HEK293 (cell line): Measurements from ENCODE around the gene GNB1L.

ENCODE experiments used
- CTCF ChIA-PET: fragments of 350-600 bp; formaldehyde crosslinking; extraction: SDS; loops from one replicate; lab custom pipeline; 2021; ENCODE audit warnings: antibody characterized with exemption; lab: Yijun Ruan, JAX
- POLR2A ChIA-PET: fragments of 300-600 bp; formaldehyde crosslinking; extraction: SDS; loops from one replicate; lab custom pipeline; 2020; ENCODE audit warnings: antibody characterized with exemption, inconsistent platforms; lab: Yijun Ruan, JAX
- H3K27ac ChIP-seq: fragments of 200-500 bp; sonication (Bioruptor generic); 2 replicates; pipeline ENCODE4 v1.5.1; 2014; ENCODE audit warnings: low read depth, low read length, control low read depth, inconsistent platforms; ENCODE audit errors: extremely low read depth
- H3K36me3 ChIP-seq, 2 experiments: fragments of 200-500 bp in 1 of 2; sonication (Bioruptor generic) in 1 of 2; 1 replicate in 1 of 2; 2 replicates in 1 of 2; pipeline ENCODE4 v1.5.1; 2014 to 2017; ENCODE audit warnings: inconsistent platforms in 2 of 2, low read length in 2 of 2; ENCODE audit not compliant: control insufficient read depth in 2 of 2, insufficient read depth in 1 of 2
- H3K4me1 ChIP-seq: fragments of 200-500 bp; sonication (Bioruptor generic); 2 replicates; pipeline ENCODE4 v1.5.1; 2014; ENCODE audit warnings: mild to moderate bottlenecking, low read length, inconsistent platforms; ENCODE audit not compliant: control insufficient read depth, insufficient read depth
- H3K4me3 ChIP-seq: 2 replicates; pipeline ENCODE4 v1.5.1; 2011; ENCODE audit warnings: low read depth, mild to moderate bottlenecking, control low read depth, low read length, moderate library complexity
- H3K9me3 ChIP-seq: fragments of 200-500 bp; sonication (Bioruptor generic); 2 replicates; pipeline ENCODE4 v1.5.1; 2014; ENCODE audit warnings: low read depth, low read length, inconsistent platforms; ENCODE audit not compliant: control insufficient read depth, insufficient read depth
- HOXC10 ChIP-seq: sonication (generic); formaldehyde crosslinking; IDR thresholded peaks from 2 replicates; pipeline ENCODE4 v1.8.1; 2023; ENCODE audit warnings: mild to moderate bottlenecking, missing genetic modification reagents
- IKZF3 ChIP-seq: fragments of 450-650 bp; IDR thresholded peaks from 2 replicates; pipeline ENCODE4 v1.5.0; 2018; ENCODE audit warnings: missing biosample characterization, mild to moderate bottlenecking, missing genetic modification characterization, moderate library complexity
- KLF8 ChIP-seq: fragments of 450-650 bp; formaldehyde crosslinking; IDR thresholded peaks from 2 replicates; pipeline ENCODE4 v1.5.1; 2016; ENCODE audit warnings: missing biosample characterization, missing genetic modification characterization
- SCRT1 ChIP-seq: fragments of 450-650 bp; formaldehyde crosslinking; IDR thresholded peaks from 2 replicates; pipeline ENCODE4 v1.5.1; 2016; ENCODE audit warnings: missing biosample characterization, missing genetic modification characterization, borderline replicate concordance
- SP7 ChIP-seq: fragments of 450-650 bp; formaldehyde crosslinking; IDR thresholded peaks from 2 replicates; pipeline ENCODE4 v1.5.1; 2016; ENCODE audit warnings: missing biosample characterization, missing genetic modification characterization
- ZNF10 ChIP-seq: fragments of 450-650 bp; formaldehyde crosslinking; IDR thresholded peaks from 2 replicates; pipeline ENCODE4 v1.5.1; 2017; ENCODE audit warnings: missing biosample characterization, missing genetic modification characterization
- ZNF2 ChIP-seq: fragments of 450-650 bp; formaldehyde crosslinking; IDR thresholded peaks from 2 replicates; pipeline ENCODE4 v1.5.1; 2016; ENCODE audit warnings: missing biosample characterization, missing genetic modification characterization
- ZNF248 ChIP-seq: fragments of 450-650 bp; formaldehyde crosslinking; IDR thresholded peaks from 2 replicates; pipeline ENCODE4 v1.5.1; 2017; ENCODE audit warnings: missing biosample characterization, missing genetic modification characterization
- ZNF514 ChIP-seq: fragments of 450-650 bp; formaldehyde crosslinking; IDR thresholded peaks from 2 replicates; pipeline ENCODE4 v1.5.1; 2016; ENCODE audit warnings: missing biosample characterization, missing genetic modification characterization
- ZNF585B ChIP-seq: fragments of 450-650 bp; formaldehyde crosslinking; IDR thresholded peaks from 2 replicates; pipeline ENCODE4 v1.5.1; 2016; ENCODE audit warnings: missing biosample characterization, missing genetic modification characterization
- ZNF791 ChIP-seq: fragments of 450-650 bp; formaldehyde crosslinking; IDR thresholded peaks from 2 replicates; pipeline ENCODE4 v1.5.1; 2016; ENCODE audit warnings: missing biosample characterization, missing genetic modification characterization
- ZNF792 ChIP-seq: fragments of 450-650 bp; formaldehyde crosslinking; IDR thresholded peaks from 2 replicates; pipeline ENCODE4 v1.5.1; 2016; ENCODE audit warnings: missing biosample characterization, missing genetic modification characterization
- ZSCAN16 ChIP-seq: fragments of 450-650 bp; formaldehyde crosslinking; IDR thresholded peaks from 2 replicates; pipeline ENCODE4 v1.5.1; 2016; ENCODE audit warnings: missing biosample characterization, missing genetic modification characterization
- TF ChIP-seq, protein P1 (sequence below): IDR thresholded peaks from 2 replicates; pipeline ENCODE4 v1.6.1; 2011; ENCODE audit warnings: mild to moderate bottlenecking, low read depth, low read length, borderline replicate concordance
- TF ChIP-seq, protein P2 (sequence below): fragments of 450-650 bp; formaldehyde crosslinking; IDR thresholded peaks from 2 replicates; pipeline ENCODE4 v1.5.1; 2016; ENCODE audit warnings: missing biosample characterization, missing genetic modification characterization, borderline replicate concordance
- TF ChIP-seq, protein P3 (sequence below): fragments of 450-650 bp; formaldehyde crosslinking; IDR thresholded peaks from 2 replicates; pipeline ENCODE4 v1.5.1; 2016; ENCODE audit warnings: missing biosample characterization, missing genetic modification characterization
- TF ChIP-seq, protein P4 (sequence below): fragments of 450-650 bp; IDR thresholded peaks from 2 replicates; pipeline ENCODE4 v1.5.1; 2018; ENCODE audit warnings: missing biosample characterization, missing genetic modification characterization
- TF ChIP-seq, protein P5 (sequence below): fragments of 450-650 bp; formaldehyde crosslinking; IDR thresholded peaks from 2 replicates; pipeline ENCODE4 v1.5.1; 2017; ENCODE audit warnings: missing biosample characterization, missing genetic modification characterization

The GNB1L gene

DNA sequence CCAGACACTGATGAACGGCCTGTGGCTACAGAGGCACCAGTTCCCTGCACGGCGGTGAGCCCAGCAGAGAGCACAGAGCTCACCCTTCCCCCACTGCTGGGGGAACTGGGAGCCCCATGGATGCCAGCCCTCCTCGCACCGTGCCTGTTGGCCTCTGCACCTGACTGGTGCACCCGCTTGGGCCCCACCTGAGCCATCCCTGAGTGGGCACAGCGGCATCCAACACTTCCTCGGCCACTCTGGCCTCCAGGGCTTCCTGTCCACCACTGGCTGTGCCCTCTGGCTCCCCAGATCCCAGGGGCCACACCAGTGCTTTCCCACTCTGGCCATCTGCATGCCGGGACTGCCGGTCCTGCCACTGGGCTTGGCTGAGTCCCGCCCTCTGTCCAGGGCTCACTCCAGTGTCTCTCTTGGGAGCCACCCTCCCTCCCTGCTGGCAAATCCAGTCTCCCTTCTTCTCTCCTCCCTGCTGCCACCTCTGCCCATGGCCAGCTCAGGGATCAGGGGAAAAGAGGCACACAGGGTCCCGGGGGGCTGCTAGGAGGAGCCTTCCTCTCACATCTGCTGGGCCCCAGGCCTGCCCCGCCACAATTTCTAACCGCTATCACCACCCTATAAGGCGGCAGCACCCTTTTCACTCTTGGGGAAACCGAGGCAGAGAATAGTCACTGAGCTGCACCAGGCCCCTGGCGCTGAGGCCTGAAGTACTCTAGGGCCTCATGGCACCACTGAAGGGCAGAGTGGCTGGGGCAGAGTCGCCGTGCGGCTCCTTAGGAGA, 33.0 kb downstream of the GNB1L start:
- Histone ChIP-seq H3K4me1 (no peaks in the 10 kb centered on the region), H3K4me3 (no peak overlapping the region), H3K9me3 (no peaks in the 10 kb centered on the region), H3K36me3 (peaks cover 0 to 9% of the 10 kb centered on the region in 2 experiments; a peak in 1 of 3 replicates), H3K27ac (no peak overlapping the region)
- ChIA-PET CTCF (interaction anchor here (0.8 to 1.7 kb wide), 3 partner anchors 13 to 76 kb away, joined by 4 to 5 read pairs (median 4); no protein-coding TSS in a partner anchor), POLR2A (no interaction called here)
- TF ChIP-seq ZNF791 (tag by site-specific recombination) (no peak), SCRT1 (tag by site-specific recombination) (no peak), ZSCAN16 (tag by site-specific recombination) (no peak), IKZF3 (tag by site-specific recombination) (no peak), ZNF2 (tag by site-specific recombination) (no peak), ZNF10 (tag by site-specific recombination) (no peak), ZNF514 (tag by site-specific recombination) (no peak), ZNF792 (tag by site-specific recombination) (no peak), SP7 (no peak), ZNF585B (tag by site-specific recombination) (no peak)
- TF ChIP-seq, protein P1, sequence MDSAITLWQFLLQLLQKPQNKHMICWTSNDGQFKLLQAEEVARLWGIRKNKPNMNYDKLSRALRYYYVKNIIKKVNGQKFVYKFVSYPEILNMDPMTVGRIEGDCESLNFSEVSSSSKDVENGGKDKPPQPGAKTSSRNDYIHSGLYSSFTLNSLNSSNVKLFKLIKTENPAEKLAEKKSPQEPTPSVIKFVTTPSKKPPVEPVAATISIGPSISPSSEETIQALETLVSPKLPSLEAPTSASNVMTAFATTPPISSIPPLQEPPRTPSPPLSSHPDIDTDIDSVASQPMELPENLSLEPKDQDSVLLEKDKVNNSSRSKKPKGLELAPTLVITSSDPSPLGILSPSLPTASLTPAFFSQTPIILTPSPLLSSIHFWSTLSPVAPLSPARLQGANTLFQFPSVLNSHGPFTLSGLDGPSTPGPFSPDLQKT = no peak
- TF ChIP-seq, protein P2, sequence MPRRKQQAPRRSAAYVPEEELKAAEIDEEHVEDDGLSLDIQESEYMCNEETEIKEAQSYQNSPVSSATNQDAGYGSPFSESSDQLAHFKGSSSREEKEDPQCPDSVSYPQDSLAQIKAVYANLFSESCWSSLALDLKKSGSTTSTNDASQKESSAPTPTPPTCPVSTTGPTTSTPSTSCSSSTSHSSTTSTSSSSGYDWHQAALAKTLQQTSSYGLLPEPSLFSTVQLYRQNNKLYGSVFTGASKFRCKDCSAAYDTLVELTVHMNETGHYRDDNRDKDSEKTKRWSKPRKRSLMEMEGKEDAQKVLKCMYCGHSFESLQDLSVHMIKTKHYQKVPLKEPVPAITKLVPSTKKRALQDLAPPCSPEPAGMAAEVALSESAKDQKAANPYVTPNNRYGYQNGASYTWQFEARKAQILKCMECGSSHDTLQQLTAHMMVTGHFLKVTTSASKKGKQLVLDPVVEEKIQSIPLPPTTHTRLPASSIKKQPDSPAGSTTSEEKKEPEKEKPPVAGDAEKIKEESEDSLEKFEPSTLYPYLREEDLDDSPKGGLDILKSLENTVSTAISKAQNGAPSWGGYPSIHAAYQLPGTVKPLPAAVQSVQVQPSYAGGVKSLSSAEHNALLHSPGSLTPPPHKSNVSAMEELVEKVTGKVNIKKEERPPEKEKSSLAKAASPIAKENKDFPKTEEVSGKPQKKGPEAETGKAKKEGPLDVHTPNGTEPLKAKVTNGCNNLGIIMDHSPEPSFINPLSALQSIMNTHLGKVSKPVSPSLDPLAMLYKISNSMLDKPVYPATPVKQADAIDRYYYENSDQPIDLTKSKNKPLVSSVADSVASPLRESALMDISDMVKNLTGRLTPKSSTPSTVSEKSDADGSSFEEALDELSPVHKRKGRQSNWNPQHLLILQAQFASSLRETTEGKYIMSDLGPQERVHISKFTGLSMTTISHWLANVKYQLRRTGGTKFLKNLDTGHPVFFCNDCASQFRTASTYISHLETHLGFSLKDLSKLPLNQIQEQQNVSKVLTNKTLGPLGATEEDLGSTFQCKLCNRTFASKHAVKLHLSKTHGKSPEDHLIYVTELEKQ (tag by site-specific recombination) = no peak
- TF ChIP-seq, protein P3, sequence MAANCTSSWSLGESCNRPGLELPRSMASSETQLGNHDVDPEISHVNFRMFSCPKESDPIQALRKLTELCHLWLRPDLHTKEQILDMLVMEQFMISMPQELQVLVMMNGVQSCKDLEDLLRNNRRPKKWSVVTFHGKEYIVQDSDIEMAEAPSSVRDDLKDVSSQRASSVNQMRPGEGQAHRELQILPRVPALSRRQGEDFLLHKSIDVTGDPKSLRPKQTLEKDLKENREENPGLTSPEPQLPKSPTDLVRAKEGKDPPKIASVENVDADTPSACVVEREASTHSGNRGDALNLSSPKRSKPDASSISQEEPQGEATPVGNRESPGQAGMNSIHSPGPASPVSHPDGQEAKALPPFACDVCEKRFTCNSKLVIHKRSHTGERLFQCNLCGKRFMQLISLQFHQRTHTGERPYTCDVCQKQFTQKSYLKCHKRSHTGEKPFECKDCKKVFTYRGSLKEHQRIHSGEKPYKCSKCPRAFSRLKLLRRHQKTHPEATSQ (tag by site-specific recombination) = no peak
- TF ChIP-seq, protein P4, sequence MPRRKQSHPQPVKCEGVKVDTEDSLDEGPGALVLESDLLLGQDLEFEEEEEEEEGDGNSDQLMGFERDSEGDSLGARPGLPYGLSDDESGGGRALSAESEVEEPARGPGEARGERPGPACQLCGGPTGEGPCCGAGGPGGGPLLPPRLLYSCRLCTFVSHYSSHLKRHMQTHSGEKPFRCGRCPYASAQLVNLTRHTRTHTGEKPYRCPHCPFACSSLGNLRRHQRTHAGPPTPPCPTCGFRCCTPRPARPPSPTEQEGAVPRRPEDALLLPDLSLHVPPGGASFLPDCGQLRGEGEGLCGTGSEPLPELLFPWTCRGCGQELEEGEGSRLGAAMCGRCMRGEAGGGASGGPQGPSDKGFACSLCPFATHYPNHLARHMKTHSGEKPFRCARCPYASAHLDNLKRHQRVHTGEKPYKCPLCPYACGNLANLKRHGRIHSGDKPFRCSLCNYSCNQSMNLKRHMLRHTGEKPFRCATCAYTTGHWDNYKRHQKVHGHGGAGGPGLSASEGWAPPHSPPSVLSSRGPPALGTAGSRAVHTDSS (tag by site-specific recombination) = no peak

DNA sequence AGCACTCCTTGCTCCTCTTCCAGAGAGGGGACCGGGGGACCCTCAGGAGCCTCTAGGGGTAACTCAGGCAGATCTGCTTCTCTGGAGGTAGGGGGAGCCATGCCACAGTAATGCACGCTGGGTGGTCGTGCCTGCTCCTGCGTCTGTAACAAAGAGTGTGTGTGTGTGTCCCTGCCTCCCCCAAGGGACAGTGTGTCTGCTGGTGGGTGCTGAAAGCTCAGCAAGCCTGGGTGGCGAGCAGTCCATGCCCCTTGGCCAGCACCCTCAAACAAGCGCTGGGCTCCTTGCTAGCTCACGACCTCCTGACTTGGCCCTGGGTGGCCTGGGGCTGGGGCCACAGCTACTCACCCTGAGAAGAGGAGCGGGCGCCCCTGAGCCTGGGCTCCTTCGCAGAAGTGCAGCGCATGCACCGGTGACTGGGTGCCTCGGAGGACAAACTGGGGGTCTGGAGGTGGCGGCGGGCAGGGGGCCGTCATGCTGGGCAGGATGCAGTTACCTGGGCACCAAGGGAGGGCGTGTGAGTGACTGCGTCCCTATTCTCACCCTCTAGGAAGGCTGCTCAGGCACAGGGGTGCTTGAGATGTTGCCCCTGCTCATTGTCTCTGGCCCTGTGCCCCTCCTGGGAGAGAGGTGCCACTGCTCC, 33.7 kb downstream of the GNB1L start:
- POLR2A ChIA-PET = no interaction called here
- CTCF ChIA-PET = interaction anchor here (1.0 to 1.7 kb wide), 3 partner anchors 14 to 133 kb away, joined by 3 to 4 read pairs (median 4); no protein-coding TSS in a partner anchor
- Histone ChIP-seq H3K4me3 (no peak overlapping the region), H3K27ac (no peak overlapping the region), H3K36me3 (peaks cover 0 to 9% of the 10 kb centered on the region in 2 experiments; a peak in 1 of 3 replicates), H3K4me1 (no peaks in the 10 kb centered on the region), H3K9me3 (no peaks in the 10 kb centered on the region)
- TF ChIP-seq KLF8 = no peak
- TF ChIP-seq ZNF248 (tag by site-specific recombination) = no peak
- TF ChIP-seq HOXC10 (CRISPR knock-in tag) = no peak
- TF ChIP-seq, protein P5, sequence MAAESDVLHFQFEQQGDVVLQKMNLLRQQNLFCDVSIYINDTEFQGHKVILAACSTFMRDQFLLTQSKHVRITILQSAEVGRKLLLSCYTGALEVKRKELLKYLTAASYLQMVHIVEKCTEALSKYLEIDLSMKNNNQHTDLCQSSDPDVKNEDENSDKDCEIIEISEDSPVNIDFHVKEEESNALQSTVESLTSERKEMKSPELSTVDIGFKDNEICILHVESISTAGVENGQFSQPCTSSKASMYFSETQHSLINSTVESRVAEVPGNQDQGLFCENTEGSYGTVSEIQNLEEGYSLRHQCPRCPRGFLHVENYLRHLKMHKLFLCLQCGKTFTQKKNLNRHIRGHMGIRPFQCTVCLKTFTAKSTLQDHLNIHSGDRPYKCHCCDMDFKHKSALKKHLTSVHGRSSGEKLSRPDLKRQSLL (tag by site-specific recombination) = no peak
